Breast epithelium (tissue), 3 donors: ENCODE results near the gene SMIM13.

Experiments used
- POLR2A ChIP-seq: fragments of 450-650 bp; IDR thresholded peaks from one replicate; pipeline ENCODE4 v1.6.1; 2016; ENCODE audit warnings: antibody characterized with exemption, mild to moderate bottlenecking, moderate library complexity
- TF ChIP-seq, protein P1 (sequence below), 3 donors: fragments of 450-650 bp; IDR thresholded peaks; one replicate each; pipeline ENCODE4 v1.5.1; 2016 to 2017; ENCODE audit warnings: antibody characterized with exemption in 3 of 3, mild to moderate bottlenecking in 3 of 3, moderate library complexity in 3 of 3

DNA sequence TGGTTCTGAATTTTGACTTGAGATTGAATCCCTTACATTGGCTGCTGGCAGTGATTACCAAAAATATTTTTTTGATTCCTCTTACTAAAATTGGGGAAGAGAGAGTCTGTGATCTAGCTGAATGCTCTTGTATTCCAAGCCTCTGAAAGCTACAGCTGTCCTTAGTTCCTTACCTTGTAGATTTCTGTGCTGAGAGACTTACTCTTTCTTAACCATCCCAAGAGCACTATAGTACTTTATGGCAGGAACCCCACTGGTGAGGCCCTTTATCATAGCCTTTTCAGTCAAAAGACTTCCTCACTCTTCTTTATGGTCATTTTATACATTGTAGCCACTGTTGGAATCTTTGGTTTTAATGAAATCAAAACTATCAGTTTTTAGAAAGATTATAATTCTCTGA lies 37.0 kb downstream of the SMIM13 start:
- TF ChIP-seq, protein P1, sequence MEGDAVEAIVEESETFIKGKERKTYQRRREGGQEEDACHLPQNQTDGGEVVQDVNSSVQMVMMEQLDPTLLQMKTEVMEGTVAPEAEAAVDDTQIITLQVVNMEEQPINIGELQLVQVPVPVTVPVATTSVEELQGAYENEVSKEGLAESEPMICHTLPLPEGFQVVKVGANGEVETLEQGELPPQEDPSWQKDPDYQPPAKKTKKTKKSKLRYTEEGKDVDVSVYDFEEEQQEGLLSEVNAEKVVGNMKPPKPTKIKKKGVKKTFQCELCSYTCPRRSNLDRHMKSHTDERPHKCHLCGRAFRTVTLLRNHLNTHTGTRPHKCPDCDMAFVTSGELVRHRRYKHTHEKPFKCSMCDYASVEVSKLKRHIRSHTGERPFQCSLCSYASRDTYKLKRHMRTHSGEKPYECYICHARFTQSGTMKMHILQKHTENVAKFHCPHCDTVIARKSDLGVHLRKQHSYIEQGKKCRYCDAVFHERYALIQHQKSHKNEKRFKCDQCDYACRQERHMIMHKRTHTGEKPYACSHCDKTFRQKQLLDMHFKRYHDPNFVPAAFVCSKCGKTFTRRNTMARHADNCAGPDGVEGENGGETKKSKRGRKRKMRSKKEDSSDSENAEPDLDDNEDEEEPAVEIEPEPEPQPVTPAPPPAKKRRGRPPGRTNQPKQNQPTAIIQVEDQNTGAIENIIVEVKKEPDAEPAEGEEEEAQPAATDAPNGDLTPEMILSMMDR (IDR thresholded peaks at IDR 0.05) = no peak
- no peak for TF ChIP-seq POLR2A
